Ramos (cell line): ENCODE results near the gene TULP4.

Experiments used
- in situ Hi-C: fragments of 300-500 bp; cut with MboI; formaldehyde crosslinking; loops from one replicate; pipeline ENCODE4 v1.14.3; 2022; ENCODE audit warnings: low sequenced_read_pairs; ENCODE audit not compliant: unreplicated experiment

Gene TULP4

GRCh38 chr6:158559895-158560835 lies 247.9 kb downstream of the TULP4 start, which contains the start of gene TMEM181:
TMEM181 (plus strand) TSS chr6:158560091; CDS start chr6:158560225, 134 bp downstream.
- in situ Hi-C loops, result no loop called here

GRCh38 chr6:158560836-158561320 lies 248.6 kb downstream of the TULP4 start:
- in situ Hi-C loops, result no loop called here
